Brain microvascular endothelial cell (primary cell): ENCODE results near the gene PATJ.
"Not testable (repeated sequence)": the region's sequence is repeated elsewhere in the genome, so short reads cannot be mapped to it uniquely, and the experiment has no call there.

Source experiments
- DNase-seq: peaks from one replicate; pipeline ENCODE4 v3.0.0-alpha.2; 2020
- H3K27ac ChIP-seq: fragments of 250-450 bp; sonication (Bioruptor Pico); 2 replicates; pipeline ENCODE4 v1.5.1; 2020; ENCODE audit warnings: mild to moderate bottlenecking, moderate library complexity
- H3K27me3 ChIP-seq: fragments of 250-450 bp; sonication (Bioruptor Pico); replicated peaks from 2 replicates; pipeline ENCODE4 v1.5.1; 2020; ENCODE audit warnings: mild to moderate bottlenecking
- H3K36me3 ChIP-seq: fragments of 250-450 bp; sonication (Bioruptor Pico); replicated peaks from 2 replicates; pipeline ENCODE4 v1.5.1; 2020; ENCODE audit warnings: mild to moderate bottlenecking
- H3K4me3 ChIP-seq: 2 replicates; pipeline ENCODE4 v1.5.1; 2011; ENCODE audit warnings: low read depth, mild to moderate bottlenecking, control low read depth, low read length, moderate library complexity
- CTCF ChIP-seq: IDR thresholded peaks from 2 replicates; pipeline ENCODE4 v1.5.1; 2011; ENCODE audit warnings: low read depth, mild to moderate bottlenecking, moderate library complexity, low read length, control low read depth, inconsistent platforms; ENCODE audit errors: missing control alignments
- in situ Hi-C: cut with HindIII; loops from 2 replicates; pipeline ENCODE4 v1.10.0; 2017; ENCODE audit warnings: low sequenced_read_pairs, low pct_ligation_motif_present

PATJ gene

GRCh38 chr1:61942856-61943255 is 200.6 kb downstream of the PATJ start:
- no peaks in the 10 kb centered on the region for H3K36me3 ChIP-seq
- H3K4me3 ChIP-seq, result no peak overlapping the region
- no peak for DNase-seq
- no peaks in the 10 kb centered on the region for H3K27me3 ChIP-seq
- in situ Hi-C loops, result no loop called here
- no peak for TF ChIP-seq CTCF
- no peak overlapping the region for H3K27ac ChIP-seq

GRCh38 chr1:61948685-61949084 is 206.4 kb downstream of the PATJ start:
- H3K4me3 ChIP-seq, DNase-seq, H3K27me3 ChIP-seq, H3K27ac ChIP-seq, H3K36me3 ChIP-seq, in situ Hi-C loops: not testable (repeated sequence)

- no peak overlapping the region for H3K4me3 ChIP-seq
- no peak for DNase-seq
- no peak overlapping the region for H3K27ac ChIP-seq
- no peaks in the 10 kb centered on the region for H3K27me3 ChIP-seq
- H3K36me3 ChIP-seq, result no peaks in the 10 kb centered on the region
- in situ Hi-C loops, result no loop called here
- peak; percentile 22 for TF ChIP-seq CTCF
Observed at GRCh38 chr1:61950418-61950817, 208.1 kb downstream of the PATJ start.

- peak; percentile 37 for DNase-seq
- in situ Hi-C loops, result no loop called here
Observed at GRCh38 chr1:61951731-61952580, 209.7 kb downstream of the PATJ start.

GRCh38 chr1:61952675-61953074 is 210.4 kb downstream of the PATJ start:
- TF ChIP-seq CTCF, result no peak
- H3K27me3 ChIP-seq, result no peaks in the 10 kb centered on the region

More at GRCh38 chr1:61951731-61952580, 209.7 kb downstream of the PATJ start:
- Histone ChIP-seq H3K4me3 (no peak overlapping the region), H3K36me3 (no peaks in the 10 kb centered on the region), H3K27me3 (no peaks in the 10 kb centered on the region), H3K27ac (no peak overlapping the region)
- no peak for TF ChIP-seq CTCF

GRCh38 chr1:61953076-61953789 is 211.0 kb downstream of the PATJ start:
- in situ Hi-C loops, result no loop called here

More at GRCh38 chr1:61952675-61953074, 210.4 kb downstream of the PATJ start:
- in situ Hi-C loops, result no loop called here
- H3K27ac ChIP-seq, result no peak overlapping the region
- H3K36me3 ChIP-seq, result no peaks in the 10 kb centered on the region
- no peak overlapping the region for H3K4me3 ChIP-seq
- DNase-seq, result no peak

More at GRCh38 chr1:61953076-61953789, 211.0 kb downstream of the PATJ start:
- Histone ChIP-seq H3K36me3 (no peaks in the 10 kb centered on the region), H3K27me3 (no peaks in the 10 kb centered on the region), H3K4me3 (no peak overlapping the region), H3K27ac (no peak overlapping the region)
- DNase-seq, result no peak
- no peak for TF ChIP-seq CTCF
